SK-N-SH treated with all-trans-retinoic acid at 6 μM for 48 hours (cell line): Measurements from ENCODE around the gene PTPRD.
"Not testable (repeated sequence)": the region's sequence is repeated elsewhere in the genome, so short reads cannot be mapped to it uniquely, and the experiment has no call there.

Experiments used
- ARNTL ChIP-seq: fragments of 450-650 bp; formaldehyde crosslinking; IDR thresholded peaks from 2 replicates; pipeline ENCODE4 v1.5.0; 2020; ENCODE audit warnings: low read depth, mild to moderate bottlenecking, moderate library complexity, borderline replicate concordance
- CSDC2 ChIP-seq: fragments of 250-450 bp; sonication (Bioruptor Pico); IDR thresholded peaks from 2 replicates; pipeline ENCODE4 v1.5.0; 2020; ENCODE audit warnings: mild to moderate bottlenecking, moderate library complexity
- GLIS3 ChIP-seq: fragments of 250-450 bp; sonication (Bioruptor Pico); IDR thresholded peaks from 2 replicates; pipeline ENCODE4 v1.5.0; 2020; ENCODE audit warnings: mild to moderate bottlenecking, moderate library complexity
- PPARA ChIP-seq: fragments of 250-450 bp; sonication (Bioruptor Pico); IDR thresholded peaks from 2 replicates; pipeline ENCODE4 v1.5.0; 2020; ENCODE audit warnings: mild to moderate bottlenecking, borderline replicate concordance
- SNAI2 ChIP-seq: fragments of 250-450 bp; sonication (Bioruptor Pico); IDR thresholded peaks from 2 replicates; pipeline ENCODE4 v1.5.0; 2020; ENCODE audit warnings: mild to moderate bottlenecking, moderate library complexity
- TCF4 ChIP-seq: fragments of 250-450 bp; sonication (Bioruptor Pico); IDR thresholded peaks from 2 replicates; pipeline ENCODE4 v1.8.0; 2021; ENCODE audit warnings: mild to moderate bottlenecking, moderate library complexity, borderline replicate concordance
- ZFP30 ChIP-seq: fragments of 450-650 bp; formaldehyde crosslinking; IDR thresholded peaks from 2 replicates; pipeline ENCODE4 v1.5.0; 2022; ENCODE audit warnings: mild to moderate bottlenecking, moderate library complexity
- ZNF70 ChIP-seq: fragments of 450-650 bp; formaldehyde crosslinking; IDR thresholded peaks from 2 replicates; pipeline ENCODE4 v1.5.0; 2020; ENCODE audit warnings: mild to moderate bottlenecking, moderate library complexity
- ZNF8 ChIP-seq: fragments of 450-650 bp; formaldehyde crosslinking; IDR thresholded peaks from 2 replicates; pipeline ENCODE4 v1.5.0; 2020; ENCODE audit warnings: mild to moderate bottlenecking, moderate library complexity
- TF ChIP-seq, protein P1 (sequence below): fragments of 250-450 bp; sonication (Bioruptor Pico); IDR thresholded peaks from 2 replicates; pipeline ENCODE4 v1.5.0; 2020; ENCODE audit warnings: mild to moderate bottlenecking, moderate library complexity

DNA sequence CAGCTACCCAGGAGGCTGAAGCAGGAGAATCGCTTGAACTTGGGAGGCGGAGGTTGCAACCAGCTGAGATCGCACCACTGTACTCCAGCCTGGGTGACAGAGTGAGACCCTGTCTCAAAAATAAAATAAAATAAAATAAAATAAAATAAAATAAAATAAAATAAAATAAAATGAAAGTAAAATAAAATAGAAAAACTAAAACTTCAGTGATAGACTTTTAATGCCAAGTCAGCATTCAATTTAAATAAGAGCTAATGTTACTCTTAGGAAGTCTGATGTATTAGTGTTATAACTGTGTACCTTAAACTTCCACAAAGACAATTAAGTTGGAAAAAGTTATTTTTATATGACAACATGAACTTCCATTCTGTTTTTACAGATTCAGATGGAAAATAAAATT, 1569.0 kb downstream of the PTPRD start:
- TF ChIP-seq TCF4 (CRISPR knock-in tag); GLIS3; ZNF8 (CRISPR knock-in tag); ARNTL (CRISPR knock-in tag); CSDC2 (CRISPR knock-in tag); SNAI2 (CRISPR knock-in tag); ZFP30; ZNF70 (CRISPR knock-in tag); PPARA (CRISPR knock-in tag): not testable (repeated sequence)
- TF ChIP-seq, protein P1, sequence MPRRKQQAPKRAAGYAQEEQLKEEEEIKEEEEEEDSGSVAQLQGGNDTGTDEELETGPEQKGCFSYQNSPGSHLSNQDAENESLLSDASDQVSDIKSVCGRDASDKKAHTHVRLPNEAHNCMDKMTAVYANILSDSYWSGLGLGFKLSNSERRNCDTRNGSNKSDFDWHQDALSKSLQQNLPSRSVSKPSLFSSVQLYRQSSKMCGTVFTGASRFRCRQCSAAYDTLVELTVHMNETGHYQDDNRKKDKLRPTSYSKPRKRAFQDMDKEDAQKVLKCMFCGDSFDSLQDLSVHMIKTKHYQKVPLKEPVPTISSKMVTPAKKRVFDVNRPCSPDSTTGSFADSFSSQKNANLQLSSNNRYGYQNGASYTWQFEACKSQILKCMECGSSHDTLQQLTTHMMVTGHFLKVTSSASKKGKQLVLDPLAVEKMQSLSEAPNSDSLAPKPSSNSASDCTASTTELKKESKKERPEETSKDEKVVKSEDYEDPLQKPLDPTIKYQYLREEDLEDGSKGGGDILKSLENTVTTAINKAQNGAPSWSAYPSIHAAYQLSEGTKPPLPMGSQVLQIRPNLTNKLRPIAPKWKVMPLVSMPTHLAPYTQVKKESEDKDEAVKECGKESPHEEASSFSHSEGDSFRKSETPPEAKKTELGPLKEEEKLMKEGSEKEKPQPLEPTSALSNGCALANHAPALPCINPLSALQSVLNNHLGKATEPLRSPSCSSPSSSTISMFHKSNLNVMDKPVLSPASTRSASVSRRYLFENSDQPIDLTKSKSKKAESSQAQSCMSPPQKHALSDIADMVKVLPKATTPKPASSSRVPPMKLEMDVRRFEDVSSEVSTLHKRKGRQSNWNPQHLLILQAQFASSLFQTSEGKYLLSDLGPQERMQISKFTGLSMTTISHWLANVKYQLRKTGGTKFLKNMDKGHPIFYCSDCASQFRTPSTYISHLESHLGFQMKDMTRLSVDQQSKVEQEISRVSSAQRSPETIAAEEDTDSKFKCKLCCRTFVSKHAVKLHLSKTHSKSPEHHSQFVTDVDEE (CRISPR knock-in tag) = not testable (repeated sequence)
